OCI-LY1 (cell line): Measurements from ENCODE around the gene GABBR2.

Experiments
- H2AFZ ChIP-seq: fragments of 200-600 bp; sonication (generic), shearing (Covaris generic); 2 replicates; pipeline ENCODE4 v1.6.0; 2014; ENCODE audit warnings: antibody characterized with exemption, mild to moderate bottlenecking, low read length
- H3F3A ChIP-seq: fragments of 200-600 bp; sonication (generic), shearing (Covaris generic); 2 replicates; pipeline ENCODE4 v1.6.0; 2014; ENCODE audit warnings: mild to moderate bottlenecking, antibody characterized with exemption, low read length, moderate library complexity; ENCODE audit not compliant: insufficient read depth
- H3K27ac ChIP-seq: fragments of 200-600 bp; sonication (generic); 2 replicates; pipeline ENCODE4 v1.5.1; 2014; ENCODE audit warnings: low read length, mixed run types, mild to moderate bottlenecking, low read depth; ENCODE audit not compliant: poor library complexity, severe bottlenecking
- H3K27me3 ChIP-seq: fragments of 200-600 bp; sonication (generic); 2 replicates; pipeline ENCODE4 v1.6.0; 2014; ENCODE audit warnings: antibody characterized with exemption, mild to moderate bottlenecking, low read length, moderate library complexity; ENCODE audit not compliant: insufficient read depth
- H3K36me3 ChIP-seq: fragments of 200-600 bp; sonication (generic); 2 replicates; pipeline ENCODE4 v1.6.1; 2014; ENCODE audit warnings: mild to moderate bottlenecking, antibody characterized with exemption, low read length, moderate library complexity, mixed read lengths; ENCODE audit not compliant: insufficient read depth
- H3K4me1 ChIP-seq: fragments of 200-600 bp; sonication (generic); 2 replicates; pipeline ENCODE4 v1.5.1; 2014; ENCODE audit warnings: mild to moderate bottlenecking, low read length, moderate library complexity; ENCODE audit not compliant: insufficient read depth, severe bottlenecking
- H3K4me2 ChIP-seq: fragments of 200-600 bp; sonication (generic), shearing (Covaris generic); 2 replicates; pipeline ENCODE4 v1.6.1; 2014; ENCODE audit warnings: low read length
- H3K4me3 ChIP-seq: fragments of 200-600 bp; sonication (generic); 2 replicates; pipeline ENCODE4 v1.5.1; 2014; ENCODE audit warnings: low read length, low read depth, mild to moderate bottlenecking, mixed read lengths; ENCODE audit not compliant: poor library complexity, severe bottlenecking
- H3K79me2 ChIP-seq: fragments of 200-600 bp; shearing (Covaris generic); 2 replicates; pipeline ENCODE4 v1.6.1; 2016; ENCODE audit warnings: mixed run types, low read length, mixed read lengths; ENCODE audit not compliant: insufficient read depth
- H3K9ac ChIP-seq: fragments of 200-600 bp; sonication (generic), shearing (Covaris generic); 2 replicates; pipeline ENCODE4 v1.6.1; 2014; ENCODE audit warnings: mild to moderate bottlenecking, low read length, mixed read lengths
- H3K9me2 ChIP-seq: fragments of 200-600 bp; sonication (generic), shearing (Covaris generic); 2 replicates; pipeline ENCODE4 v1.6.1; 2014; ENCODE audit warnings: low read depth, mild to moderate bottlenecking, low read length, mixed read lengths
- H3K9me3 ChIP-seq: fragments of 200-600 bp; shearing (Covaris generic); 2 replicates; pipeline ENCODE4 v1.6.1; 2014; ENCODE audit warnings: low read length, mixed read lengths
- H4K20me1 ChIP-seq: fragments of 200-600 bp; sonication (generic), shearing (Covaris generic); 2 replicates; pipeline ENCODE4 v1.6.0; 2016; ENCODE audit warnings: mild to moderate bottlenecking, low read length; ENCODE audit not compliant: insufficient read depth
- EZH2 ChIP-seq: fragments of 200-600 bp; sonication (generic), shearing (Covaris generic); IDR thresholded peaks from 2 replicates; pipeline ENCODE4 v1.8.0; 2017; ENCODE audit warnings: borderline replicate concordance, mixed run types, mild to moderate bottlenecking, antibody characterized with exemption, low read length, moderate library complexity, mixed read lengths
- TF ChIP-seq, protein P1 (sequence below): fragments of 200-600 bp; sonication (generic), shearing (Covaris generic); IDR thresholded peaks from 2 replicates; pipeline ENCODE4 v1.5.1; 2017; ENCODE audit warnings: mild to moderate bottlenecking, antibody characterized with exemption, low read length, moderate library complexity, mixed read lengths

GABBR2 gene

DNA sequence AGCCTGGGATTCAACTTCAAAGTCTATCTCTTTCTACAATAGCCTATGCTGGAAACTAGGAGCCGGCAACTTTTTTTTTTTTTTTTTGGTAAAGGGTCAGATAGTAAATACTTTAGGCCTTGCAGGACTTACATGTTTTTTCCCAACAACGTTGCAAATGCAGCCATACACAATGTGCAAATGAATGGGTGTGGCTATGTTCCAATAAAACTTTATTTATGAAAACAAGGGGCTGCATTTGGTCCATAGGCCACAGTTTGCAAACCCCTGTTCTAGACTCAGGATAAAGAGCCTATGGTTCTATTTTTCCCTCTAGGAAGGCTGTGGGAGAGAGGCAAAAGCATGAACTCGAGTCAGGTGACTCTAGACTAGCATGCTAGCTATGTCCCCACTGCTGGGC is 189.1 kb downstream of the GABBR2 start:
- Histone ChIP-seq H3K79me2 (no peaks in the 10 kb centered on the region), H3K9me3 (no peaks in the 10 kb centered on the region), H2AFZ (no peak overlapping the region), H3K4me2 (no peak overlapping the region), H4K20me1 (no peaks in the 10 kb centered on the region), H3K36me3 (no peaks in the 10 kb centered on the region), H3K27ac (no peak overlapping the region), H3K9ac (no peak overlapping the region), H3K4me3 (no peak overlapping the region), H3K4me1 (no peaks in the 10 kb centered on the region), H3K27me3 (no peaks in the 10 kb centered on the region), H3K9me2 (no peaks in the 10 kb centered on the region), H3F3A (no peaks in the 10 kb centered on the region)
- TF ChIP-seq, protein P1, sequence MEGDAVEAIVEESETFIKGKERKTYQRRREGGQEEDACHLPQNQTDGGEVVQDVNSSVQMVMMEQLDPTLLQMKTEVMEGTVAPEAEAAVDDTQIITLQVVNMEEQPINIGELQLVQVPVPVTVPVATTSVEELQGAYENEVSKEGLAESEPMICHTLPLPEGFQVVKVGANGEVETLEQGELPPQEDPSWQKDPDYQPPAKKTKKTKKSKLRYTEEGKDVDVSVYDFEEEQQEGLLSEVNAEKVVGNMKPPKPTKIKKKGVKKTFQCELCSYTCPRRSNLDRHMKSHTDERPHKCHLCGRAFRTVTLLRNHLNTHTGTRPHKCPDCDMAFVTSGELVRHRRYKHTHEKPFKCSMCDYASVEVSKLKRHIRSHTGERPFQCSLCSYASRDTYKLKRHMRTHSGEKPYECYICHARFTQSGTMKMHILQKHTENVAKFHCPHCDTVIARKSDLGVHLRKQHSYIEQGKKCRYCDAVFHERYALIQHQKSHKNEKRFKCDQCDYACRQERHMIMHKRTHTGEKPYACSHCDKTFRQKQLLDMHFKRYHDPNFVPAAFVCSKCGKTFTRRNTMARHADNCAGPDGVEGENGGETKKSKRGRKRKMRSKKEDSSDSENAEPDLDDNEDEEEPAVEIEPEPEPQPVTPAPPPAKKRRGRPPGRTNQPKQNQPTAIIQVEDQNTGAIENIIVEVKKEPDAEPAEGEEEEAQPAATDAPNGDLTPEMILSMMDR: no peak
- TF ChIP-seq EZH2: no peak

DNA sequence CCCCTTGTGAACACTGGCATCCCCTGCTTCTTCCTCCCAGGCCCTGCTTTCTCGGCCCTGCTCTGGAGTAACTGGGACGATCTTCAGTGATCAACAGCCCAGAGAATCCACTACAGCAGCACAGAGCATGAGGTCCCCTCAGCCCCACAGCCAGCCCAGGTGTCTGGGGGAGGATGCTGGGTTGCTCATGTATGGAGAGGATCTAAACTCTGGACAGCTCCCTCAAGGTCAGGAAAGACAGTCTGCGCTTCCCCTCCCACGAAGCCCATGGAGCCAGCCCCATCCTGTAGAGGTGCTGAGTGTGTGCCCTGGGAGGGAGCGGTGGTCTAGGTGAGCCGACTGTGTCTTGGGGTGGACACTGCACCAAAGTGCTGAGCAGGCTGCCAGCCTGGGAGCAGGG is 190.2 kb downstream of the GABBR2 start:
- H2AFZ ChIP-seq: no peak overlapping the region
- TF ChIP-seq, protein P1: no peak
- TF ChIP-seq EZH2: no peak
- no peak overlapping the region for H3K27ac ChIP-seq
- H3K79me2 ChIP-seq: no peaks in the 10 kb centered on the region
- no peaks in the 10 kb centered on the region for H3K36me3 ChIP-seq
- H3K9me3 ChIP-seq: no peaks in the 10 kb centered on the region
- no peak overlapping the region for H3K4me2 ChIP-seq
- H3K4me3 ChIP-seq: no peak overlapping the region
- H3K9ac ChIP-seq: no peak overlapping the region
- H3K27me3 ChIP-seq: no peaks in the 10 kb centered on the region
- no peaks in the 10 kb centered on the region for H3K9me2 ChIP-seq
- H3K4me1 ChIP-seq: no peaks in the 10 kb centered on the region
- no peaks in the 10 kb centered on the region for H4K20me1 ChIP-seq
- no peaks in the 10 kb centered on the region for H3F3A ChIP-seq

DNA sequence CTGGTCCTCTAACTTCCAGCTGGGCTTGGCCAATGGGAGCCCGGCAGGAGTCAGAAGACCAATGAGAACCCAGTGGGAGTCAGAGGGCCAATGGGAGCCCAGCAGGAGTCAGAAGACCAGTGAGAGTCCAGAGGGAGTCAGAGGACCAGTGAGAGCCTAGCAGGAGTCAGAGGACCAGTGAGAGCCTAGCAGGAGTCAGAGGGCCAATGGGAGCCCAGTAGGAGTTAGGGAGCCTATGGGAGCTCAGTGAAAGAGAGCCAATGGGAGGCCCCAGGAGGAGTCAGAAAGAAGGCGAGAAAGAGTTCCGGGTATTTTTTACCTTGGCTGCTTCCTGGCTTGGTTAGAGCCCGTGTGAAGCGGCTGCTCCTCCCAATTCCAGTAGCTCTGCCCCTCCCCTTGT is 191.0 kb downstream of the GABBR2 start:
- no peaks in the 10 kb centered on the region for H3K27me3 ChIP-seq
- H3K9ac ChIP-seq: no peak overlapping the region
- no peaks in the 10 kb centered on the region for H3K9me3 ChIP-seq
- H3K9me2 ChIP-seq: no peaks in the 10 kb centered on the region
- H3K79me2 ChIP-seq: no peaks in the 10 kb centered on the region
- H2AFZ ChIP-seq: no peak overlapping the region
- no peaks in the 10 kb centered on the region for H4K20me1 ChIP-seq
- no peaks in the 10 kb centered on the region for H3K36me3 ChIP-seq
- TF ChIP-seq, protein P1: no peak
- TF ChIP-seq EZH2: no peak
- H3F3A ChIP-seq: no peaks in the 10 kb centered on the region
- no peak overlapping the region for H3K4me2 ChIP-seq
- no peak overlapping the region for H3K4me3 ChIP-seq
- H3K4me1 ChIP-seq: no peaks in the 10 kb centered on the region
- H3K27ac ChIP-seq: no peak overlapping the region
